Measurements from ENCODE around the gene MLXIP. TPM values are rescaled to one million over a fixed set of nuclear protein-coding genes. Genes with fewer than 3 reads are reported as not detected.

The MLXIP gene
- total RNA-seq, 1 donor from 2014 or later, result 54.5 TPM

GRCh38 chr12:122042910-122043309 is 35.6 kb upstream of the MLXIP start:
- TF ChIP-seq, protein P1, sequence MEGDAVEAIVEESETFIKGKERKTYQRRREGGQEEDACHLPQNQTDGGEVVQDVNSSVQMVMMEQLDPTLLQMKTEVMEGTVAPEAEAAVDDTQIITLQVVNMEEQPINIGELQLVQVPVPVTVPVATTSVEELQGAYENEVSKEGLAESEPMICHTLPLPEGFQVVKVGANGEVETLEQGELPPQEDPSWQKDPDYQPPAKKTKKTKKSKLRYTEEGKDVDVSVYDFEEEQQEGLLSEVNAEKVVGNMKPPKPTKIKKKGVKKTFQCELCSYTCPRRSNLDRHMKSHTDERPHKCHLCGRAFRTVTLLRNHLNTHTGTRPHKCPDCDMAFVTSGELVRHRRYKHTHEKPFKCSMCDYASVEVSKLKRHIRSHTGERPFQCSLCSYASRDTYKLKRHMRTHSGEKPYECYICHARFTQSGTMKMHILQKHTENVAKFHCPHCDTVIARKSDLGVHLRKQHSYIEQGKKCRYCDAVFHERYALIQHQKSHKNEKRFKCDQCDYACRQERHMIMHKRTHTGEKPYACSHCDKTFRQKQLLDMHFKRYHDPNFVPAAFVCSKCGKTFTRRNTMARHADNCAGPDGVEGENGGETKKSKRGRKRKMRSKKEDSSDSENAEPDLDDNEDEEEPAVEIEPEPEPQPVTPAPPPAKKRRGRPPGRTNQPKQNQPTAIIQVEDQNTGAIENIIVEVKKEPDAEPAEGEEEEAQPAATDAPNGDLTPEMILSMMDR (IDR thresholded peaks at IDR 0.05), result no peak
- H3K9me3 Mint-ChIP-seq (ENCODE audit: unreplicated experiment), result no peaks in the 10 kb centered on the region
- H3K27me3 Mint-ChIP-seq (ENCODE audit: unreplicated experiment), result no peaks in the 10 kb centered on the region
- peaks cover 22% of the 10 kb centered on the region for H3K36me3 Mint-ChIP-seq (ENCODE audit: unreplicated experiment)
- no peak overlapping the region for H3K4me3 Mint-ChIP-seq (ENCODE audit: unreplicated experiment)
- no peaks in the 10 kb centered on the region for H3K4me1 Mint-ChIP-seq (ENCODE audit: unreplicated experiment)
- H3K27ac Mint-ChIP-seq (ENCODE audit: unreplicated experiment), result no peak overlapping the region
- DNase-seq (ENCODE audit: extremely low spot score, unreplicated experiment), result no peak

DNA sequence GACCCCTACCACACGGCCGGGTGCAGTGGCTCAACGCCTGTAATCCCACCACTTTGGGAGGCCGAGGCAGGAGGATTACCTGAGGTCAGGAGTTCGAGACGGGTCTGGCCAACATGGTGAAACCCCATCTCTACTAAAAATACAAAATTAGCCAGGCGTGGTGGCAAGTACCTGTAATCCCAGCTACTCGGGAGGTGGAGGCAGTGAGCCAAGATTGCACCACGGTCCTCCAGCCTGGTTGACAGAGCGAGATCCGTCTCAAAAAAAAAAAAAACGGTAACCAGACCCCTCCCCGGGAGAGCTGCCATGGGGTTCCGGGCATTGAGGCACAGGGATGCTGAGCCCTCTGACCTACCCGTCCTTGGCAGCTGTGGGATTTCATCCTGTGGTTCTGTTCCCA is 35.1 kb upstream of the MLXIP start:
- H3K9me3 Mint-ChIP-seq (ENCODE audit: unreplicated experiment), result no peaks in the 10 kb centered on the region
- no peak for DNase-seq (ENCODE audit: extremely low spot score, unreplicated experiment)
- H3K4me3 Mint-ChIP-seq (ENCODE audit: unreplicated experiment), result no peak overlapping the region
- H3K36me3 Mint-ChIP-seq (ENCODE audit: unreplicated experiment), result peaks cover 22% of the 10 kb centered on the region
- no peak overlapping the region for H3K27ac Mint-ChIP-seq (ENCODE audit: unreplicated experiment)
- no peaks in the 10 kb centered on the region for H3K4me1 Mint-ChIP-seq (ENCODE audit: unreplicated experiment)
- H3K27me3 Mint-ChIP-seq (ENCODE audit: unreplicated experiment), result no peaks in the 10 kb centered on the region
- TF ChIP-seq, protein P1 (IDR thresholded peaks at IDR 0.05), result no peak

DNA sequence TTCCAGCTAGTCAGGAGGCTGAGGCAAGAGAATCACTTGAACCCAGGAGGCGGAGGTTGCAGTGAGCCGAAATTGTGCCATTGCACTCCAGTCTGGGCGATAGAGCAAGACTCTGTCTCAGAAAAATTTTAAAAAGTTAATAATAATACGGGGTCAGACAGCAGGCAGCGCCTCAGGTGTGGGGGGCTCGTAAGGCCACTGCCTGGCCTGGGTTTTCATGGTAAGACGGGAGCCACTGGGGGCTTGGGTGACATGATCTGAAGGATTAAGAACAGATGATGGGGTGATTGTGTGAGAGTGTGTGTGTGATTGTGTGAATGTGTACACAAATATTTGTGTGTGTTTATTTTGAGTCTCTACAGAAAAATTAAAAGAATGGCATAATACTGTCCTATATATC is 33.3 kb upstream of the MLXIP start:
- H3K9me3 Mint-ChIP-seq (ENCODE audit: unreplicated experiment), result no peaks in the 10 kb centered on the region
- DNase-seq (ENCODE audit: extremely low spot score, unreplicated experiment), result no peak
- no peaks in the 10 kb centered on the region for H3K4me1 Mint-ChIP-seq (ENCODE audit: unreplicated experiment)
- H3K27me3 Mint-ChIP-seq (ENCODE audit: unreplicated experiment), result no peaks in the 10 kb centered on the region
- H3K36me3 Mint-ChIP-seq (ENCODE audit: unreplicated experiment), result peaks cover 22% of the 10 kb centered on the region
- no peak overlapping the region for H3K27ac Mint-ChIP-seq (ENCODE audit: unreplicated experiment)
- TF ChIP-seq, protein P1 (IDR thresholded peaks at IDR 0.05), result no peak
- H3K4me3 Mint-ChIP-seq (ENCODE audit: unreplicated experiment), result no peak overlapping the region

- DNase-seq (ENCODE audit: extremely low spot score, unreplicated experiment), result no peak
- H3K36me3 Mint-ChIP-seq (ENCODE audit: unreplicated experiment), result peaks cover 20% of the 10 kb centered on the region
- no peaks in the 10 kb centered on the region for H3K4me1 Mint-ChIP-seq (ENCODE audit: unreplicated experiment)
- TF ChIP-seq, protein P1 (IDR thresholded peaks at IDR 0.05), result no peak
- H3K4me3 Mint-ChIP-seq (ENCODE audit: unreplicated experiment), result no peak overlapping the region
- no peak overlapping the region for H3K27ac Mint-ChIP-seq (ENCODE audit: unreplicated experiment)
- no peaks in the 10 kb centered on the region for H3K27me3 Mint-ChIP-seq (ENCODE audit: unreplicated experiment)
- H3K9me3 Mint-ChIP-seq (ENCODE audit: unreplicated experiment), result no peaks in the 10 kb centered on the region
Observed at GRCh38 chr12:122046145-122046544, 32.4 kb upstream of the MLXIP start.

- TF ChIP-seq, protein P1 (IDR thresholded peaks at IDR 0.05), result no peak
- H3K27me3 Mint-ChIP-seq (ENCODE audit: unreplicated experiment), result no peaks in the 10 kb centered on the region
- no peaks in the 10 kb centered on the region for H3K4me1 Mint-ChIP-seq (ENCODE audit: unreplicated experiment)
- H3K36me3 Mint-ChIP-seq (ENCODE audit: unreplicated experiment), result peaks cover 11% of the 10 kb centered on the region
- no peak overlapping the region for H3K27ac Mint-ChIP-seq (ENCODE audit: unreplicated experiment)
- DNase-seq (ENCODE audit: extremely low spot score, unreplicated experiment), result no peak
- no peaks in the 10 kb centered on the region for H3K9me3 Mint-ChIP-seq (ENCODE audit: unreplicated experiment)
- no peak overlapping the region for H3K4me3 Mint-ChIP-seq (ENCODE audit: unreplicated experiment)
Observed at GRCh38 chr12:122048151-122048550, 30.4 kb upstream of the MLXIP start.
